8988T (cell line): ENCODE data around the gene TTYH2.
A peak's percentile ranks its signal among the peaks of the same experiment; 100 is the strongest.

Source experiments
- DNase-seq: peaks from one replicate; pipeline ENCODE4 v3.0.0; 2011

TTYH2 gene

DNA sequence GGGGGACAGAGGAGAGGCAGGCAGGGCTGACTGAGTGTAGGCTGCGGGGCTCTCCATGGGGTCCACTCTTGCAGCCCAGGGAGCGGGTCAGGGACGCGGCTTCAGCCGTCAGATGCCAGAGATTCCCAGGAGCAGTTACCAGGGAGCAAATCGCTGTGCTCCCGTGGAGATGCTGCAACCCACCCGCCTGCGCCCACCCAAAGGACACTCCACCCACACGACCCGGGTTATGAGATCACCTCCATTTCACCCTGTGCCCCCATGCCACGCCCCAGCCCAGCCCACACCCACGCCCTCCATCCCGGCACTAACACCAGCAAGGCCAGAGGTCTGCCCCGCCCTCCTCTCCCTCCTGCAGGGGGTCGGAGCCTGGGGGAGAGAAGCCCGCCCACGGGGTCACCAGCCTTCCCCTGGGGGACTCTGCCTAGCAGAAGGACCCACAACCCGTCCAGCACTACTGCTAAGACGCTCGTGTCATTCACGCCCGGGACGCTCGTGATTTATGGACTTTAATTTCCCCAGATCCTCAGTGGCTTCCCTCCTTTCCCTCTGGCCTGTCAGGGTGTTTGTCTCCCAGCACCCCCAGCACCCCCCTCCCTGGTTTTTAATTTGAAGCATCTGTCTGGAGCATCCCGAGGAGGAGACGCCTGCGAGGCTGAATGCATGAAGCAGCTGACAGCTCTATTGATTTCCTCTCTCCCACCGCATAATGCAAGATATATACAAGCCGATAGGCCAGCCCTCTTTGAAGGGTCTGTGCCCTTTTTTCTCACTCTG is 16.6 kb upstream of the TTYH2 start:
- DNase-seq: no peak

DNA sequence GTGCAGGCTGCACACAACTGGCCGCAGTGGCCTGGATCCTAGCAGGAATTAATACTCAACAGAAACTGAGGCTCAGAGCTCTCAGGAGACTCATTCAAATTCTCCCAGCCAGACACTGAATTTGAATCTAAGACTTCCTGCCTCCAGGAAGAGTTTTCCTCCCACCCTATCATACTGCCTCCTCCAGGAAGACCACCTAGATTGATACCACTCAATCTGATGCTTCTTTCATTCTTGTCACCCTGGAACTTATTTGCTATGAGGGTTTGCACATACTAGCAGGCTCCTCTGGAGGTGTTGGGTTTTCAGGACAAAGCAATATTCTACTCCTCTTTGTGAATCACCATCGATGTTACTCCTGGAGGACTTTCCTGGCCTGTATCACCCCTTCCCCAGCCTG is 15.6 kb upstream of the TTYH2 start:
- DNase-seq: no peak

GRCh38 chr17:74198694-74199093 is 14.7 kb upstream of the TTYH2 start:
- DNase-seq: no peak

DNA sequence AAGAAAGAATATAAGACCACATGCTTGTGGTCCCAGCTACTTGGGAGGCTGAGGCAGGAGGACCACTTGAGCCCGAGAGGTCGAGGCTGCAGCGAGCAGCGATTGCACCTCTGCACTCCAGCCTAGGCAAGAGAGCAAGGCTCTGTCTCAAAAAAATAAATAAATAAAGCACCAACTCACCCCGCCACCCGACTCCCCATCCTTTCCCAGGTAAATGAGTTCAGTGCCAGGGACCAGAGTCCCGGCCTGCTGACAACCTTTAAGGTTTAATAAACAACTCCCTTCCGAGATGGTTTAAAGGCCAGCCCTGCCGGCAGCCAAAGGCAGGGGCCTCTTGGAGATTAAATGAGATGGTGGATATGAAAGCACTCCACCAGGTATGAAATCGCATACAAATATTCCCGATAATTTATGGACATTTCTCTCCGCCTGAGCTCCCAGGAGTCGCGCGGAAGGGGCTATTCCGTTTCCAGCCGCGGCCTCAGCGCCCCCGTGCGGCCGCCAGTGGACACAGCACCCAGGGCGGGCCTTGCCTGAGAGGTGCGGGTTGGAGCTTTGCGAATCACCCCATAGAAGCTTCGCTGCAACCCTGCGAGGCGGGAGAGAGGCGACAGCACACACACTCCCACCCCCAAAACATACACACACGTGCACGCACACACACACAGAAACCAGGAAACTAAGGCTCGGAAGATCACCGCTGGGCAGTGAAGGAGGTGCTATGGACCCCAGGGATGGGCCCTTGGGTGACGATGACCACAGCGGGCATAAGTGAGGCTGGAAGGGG is 13.9 kb upstream of the TTYH2 start:
- peak; percentile 75 for DNase-seq

- DNase-seq: no peak
These were observed 13.3 kb upstream of the TTYH2 start for GRCh38 chr17:74200112-74200511.

- no peak for DNase-seq
These were observed 12.1 kb upstream of the TTYH2 start for GRCh38 chr17:74201250-74201649.

DNA sequence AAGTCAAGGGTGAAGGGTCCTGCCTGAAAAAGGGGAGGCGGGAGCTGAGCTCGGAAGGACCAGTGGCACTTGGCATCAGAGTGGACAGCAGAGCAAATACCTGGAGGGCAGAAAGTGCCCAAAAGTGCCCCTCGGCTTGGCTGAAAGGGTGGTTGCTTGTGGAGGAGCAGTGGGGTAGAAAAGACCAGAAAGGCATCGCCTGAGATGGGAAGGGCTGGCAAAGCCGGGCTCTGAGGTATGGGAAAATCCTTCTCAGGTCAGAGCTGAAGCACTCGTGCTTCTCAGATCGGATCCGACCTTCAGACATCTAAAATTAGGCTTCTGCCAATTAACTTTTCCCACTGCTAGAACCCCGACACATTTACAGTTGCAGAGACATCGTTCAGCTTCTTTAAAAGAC is 11.4 kb upstream of the TTYH2 start:
- no peak for DNase-seq

- DNase-seq: no peak
These were observed 10.4 kb upstream of the TTYH2 start for GRCh38 chr17:74202938-74203337.

- peak; percentile 77 for DNase-seq
These were observed 9.7 kb upstream of the TTYH2 start, which contains the start of gene RPL38 for GRCh38 chr17:74203439-74204240. Gene RPL38 (plus strand): TSS chr17:74203678. CDS start chr17:74203956, 278 bp downstream.

GRCh38 chr17:74204474-74204873 is 8.9 kb upstream of the TTYH2 start:
- no peak for DNase-seq

- no peak for DNase-seq
These were observed 8.1 kb upstream of the TTYH2 start for GRCh38 chr17:74205274-74205673.

DNA sequence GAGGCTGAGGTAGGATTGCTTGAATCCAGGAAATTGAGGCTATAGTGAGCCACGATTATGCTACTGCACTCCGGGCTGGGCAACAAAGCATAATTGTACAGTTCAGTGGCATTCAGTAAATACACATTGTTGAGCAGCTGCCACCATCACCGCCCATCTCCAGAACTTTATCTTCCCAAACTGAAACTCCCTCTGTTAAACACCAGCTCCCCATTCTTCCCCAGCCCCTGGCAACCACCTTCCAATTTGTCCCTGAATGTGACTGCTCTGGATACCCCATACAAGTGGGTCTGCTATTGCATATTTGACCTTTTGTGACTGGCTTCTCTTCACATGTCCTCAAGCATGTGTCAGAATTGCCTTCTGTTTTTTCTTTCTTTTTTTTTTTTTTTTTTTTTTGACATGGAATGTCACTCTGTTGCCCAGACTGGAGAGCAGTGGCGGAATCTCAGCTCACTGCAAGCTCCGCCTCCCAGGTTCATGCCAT is 7.0 kb upstream of the TTYH2 start:
- DNase-seq: no peak

GRCh38 chr17:74210191-74211140 is 2.9 kb upstream of the TTYH2 start:
- DNase-seq: peak; percentile 77

- no peak for DNase-seq
These were observed 2.0 kb upstream of the TTYH2 start for GRCh38 chr17:74211141-74211911.

- no peak for DNase-seq
These were observed 1.5 kb upstream of the TTYH2 start for GRCh38 chr17:74211912-74212208.

- no peak for DNase-seq
These were observed 1.0 kb upstream of the TTYH2 start for GRCh38 chr17:74212209-74212912.

DNA sequence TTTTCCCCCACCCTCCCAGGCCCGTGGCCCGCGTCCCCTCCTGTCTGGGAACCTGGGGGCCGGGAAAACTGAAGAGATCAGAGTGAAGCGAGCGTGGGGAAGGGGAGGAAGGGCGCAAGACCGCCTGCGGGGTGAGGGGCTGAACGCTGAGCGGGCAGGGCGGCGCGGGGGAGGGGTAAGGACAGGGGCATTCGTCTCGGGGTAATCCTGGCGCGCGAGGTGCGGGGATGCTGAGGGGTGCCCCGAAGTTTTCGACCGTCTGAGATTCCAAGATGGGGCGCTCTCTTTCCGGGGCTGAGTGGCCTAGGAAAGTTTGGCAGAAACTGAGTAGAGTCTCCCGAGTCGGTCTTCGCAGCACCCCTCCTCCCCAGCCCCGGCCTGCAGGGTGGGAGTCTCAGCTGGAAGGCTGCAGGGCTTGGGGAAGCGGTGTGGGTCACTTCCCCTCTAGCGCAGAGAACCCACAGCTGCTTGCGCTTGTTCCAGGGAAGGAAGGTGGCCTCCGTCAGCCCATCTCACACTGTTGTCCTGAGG is 555 bp downstream of the TTYH2 start:
- no peak for DNase-seq

DNA sequence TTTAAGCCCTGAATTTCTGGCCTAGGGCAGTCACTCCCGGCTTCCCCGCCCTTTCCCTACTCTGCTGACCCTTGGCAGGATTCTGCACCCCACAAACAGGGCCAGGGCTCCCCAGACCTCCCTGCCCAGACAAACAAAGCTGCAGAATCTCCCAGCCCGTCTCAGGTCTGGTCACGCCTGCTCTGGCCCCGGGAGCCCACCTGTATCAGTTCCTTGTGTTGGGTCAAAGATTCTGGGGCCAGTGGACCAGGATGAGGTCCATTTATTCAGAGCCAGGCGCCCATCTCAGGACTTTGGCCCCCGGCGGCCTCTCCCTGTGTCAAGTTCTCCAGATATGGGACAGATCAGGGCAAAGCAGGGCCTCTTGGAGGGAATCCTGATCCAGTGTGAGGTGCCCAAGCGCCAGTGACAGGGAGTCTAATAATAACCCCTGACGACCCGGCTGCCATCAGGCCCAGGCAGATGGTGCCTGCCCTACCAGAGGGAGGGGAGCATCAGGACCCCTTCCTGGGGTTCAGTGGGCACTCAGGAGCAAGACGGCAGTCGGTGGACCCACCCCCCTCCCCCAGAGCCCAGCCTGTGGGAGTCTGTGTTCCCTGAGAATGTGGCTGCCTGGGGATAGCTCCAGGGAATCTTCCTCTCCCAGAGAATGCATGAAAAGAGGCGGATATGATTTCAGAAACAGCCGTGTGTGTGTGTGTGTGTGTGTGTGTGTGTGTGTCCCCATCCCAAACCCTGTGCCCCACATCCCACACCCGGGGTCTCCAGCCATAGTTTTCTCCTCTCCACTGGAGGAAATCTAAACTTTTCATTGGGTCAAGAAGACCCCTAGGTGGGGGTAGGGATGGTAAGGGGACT is 1.3 kb downstream of the TTYH2 start:
- DNase-seq: no peak

- no peak for DNase-seq
These were observed 2.0 kb downstream of the TTYH2 start for GRCh38 chr17:74215342-74215727.

GRCh38 chr17:74216505-74216904 is 3.1 kb downstream of the TTYH2 start:
- DNase-seq: no peak
